CD4-positive, alpha-beta T cell treated with Interleukin-6 for 4 hours (primary cell): ENCODE results near the gene TYK2.

Source experiments
- DNase-seq: peaks from one replicate; pipeline ENCODE4 v3.0.0-alpha.2; 2020; ENCODE audit warnings: mixed read lengths

The TYK2 gene

GRCh38 chr19:10332965-10333757 lies 47.2 kb downstream of the TYK2 start, which contains the start of gene RAVER1:
Gene RAVER1 (minus strand): TSS chr19:10333529. CDS start chr19:10333507, 22 bp downstream.
- peak; percentile 99 for DNase-seq

- no peak for DNase-seq
Observed at GRCh38 chr19:10332158-10332964, 48.0 kb downstream of the TYK2 start.

GRCh38 chr19:10329555-10329954 lies 50.8 kb downstream of the TYK2 start:
- DNase-seq = no peak

GRCh38 chr19:10328558-10329429 lies 51.6 kb downstream of the TYK2 start:
- no peak for DNase-seq

- no peak for DNase-seq
Observed at GRCh38 chr19:10327793-10328192, 52.6 kb downstream of the TYK2 start.

- DNase-seq = no peak
Observed at GRCh38 chr19:10325732-10326131, 54.6 kb downstream of the TYK2 start.

GRCh38 chr19:10321874-10322835 lies 58.2 kb downstream of the TYK2 start:
- no peak for DNase-seq

- DNase-seq = no peak
Observed at GRCh38 chr19:10321417-10321797, 59.0 kb downstream of the TYK2 start.

- DNase-seq = no peak
Observed at GRCh38 chr19:10320602-10321416, 59.6 kb downstream of the TYK2 start.

GRCh38 chr19:10318807-10319682 lies 61.3 kb downstream of the TYK2 start:
- no peak for DNase-seq

- DNase-seq = no peak
Observed at GRCh38 chr19:10317857-10318462, 62.4 kb downstream of the TYK2 start.

GRCh38 chr19:10317045-10317856 lies 63.1 kb downstream of the TYK2 start:
- no peak for DNase-seq

GRCh38 chr19:10316229-10317044 lies 63.9 kb downstream of the TYK2 start:
- DNase-seq = no peak

GRCh38 chr19:10315335-10316214 lies 64.8 kb downstream of the TYK2 start, which contains the start of gene FDX2:
Gene FDX2 (minus strand): TSS chr19:10316015. CDS start chr19:10315996, 19 bp downstream.
- peak; percentile 94 for DNase-seq

GRCh38 chr19:10309423-10309822 lies 70.9 kb downstream of the TYK2 start, which contains the start of gene ZGLP1:
Gene ZGLP1 (minus strand): TSS chr19:10309815.
- no peak for DNase-seq

- DNase-seq = no peak
Observed at GRCh38 chr19:10306327-10306726, 74.0 kb downstream of the TYK2 start.
